Skeletal muscle satellite cell (primary cell): ENCODE measurements around the gene ACSL3.

Experiments used
- H3K27me3 ChIP-seq: 2 replicates; pipeline ENCODE4 v1.7.0; 2013; ENCODE audit warnings: low read length; ENCODE audit not compliant: control insufficient read depth, insufficient read depth
- H3K36me3 ChIP-seq: 2 replicates; pipeline ENCODE4 v1.7.0; 2013; ENCODE audit warnings: mild to moderate bottlenecking, control low read depth, low read length; ENCODE audit not compliant: insufficient read depth
- H3K4me1 ChIP-seq: 2 replicates; pipeline ENCODE4 v1.7.0; 2013; ENCODE audit warnings: low read length; ENCODE audit not compliant: control insufficient read depth, insufficient read depth
- H3K4me2 ChIP-seq: 2 replicates; pipeline ENCODE4 v1.7.0; 2013; ENCODE audit warnings: mild to moderate bottlenecking, low read length
- H3K4me3 ChIP-seq: 2 replicates; pipeline ENCODE4 v1.7.0; 2013; ENCODE audit warnings: low read length
- H3K9ac ChIP-seq: 2 replicates; pipeline ENCODE4 v1.7.0; 2013; ENCODE audit warnings: mild to moderate bottlenecking, low read depth, low read length, moderate library complexity
- H3K9me3 ChIP-seq: replicated peaks from 2 replicates; pipeline ENCODE4 v1.7.0; 2013; ENCODE audit warnings: mild to moderate bottlenecking, control low read depth, low read length

ACSL3 gene

GRCh38 chr2:222887124-222887523 lies 26.3 kb downstream of the ACSL3 start:
- H3K4me2 ChIP-seq: no peak overlapping the region
- H3K4me3 ChIP-seq: no peak overlapping the region
- H3K36me3 ChIP-seq: no peaks in the 10 kb centered on the region
- no peaks in the 10 kb centered on the region for H3K9me3 ChIP-seq
- H3K9ac ChIP-seq: no peak overlapping the region
- no peaks in the 10 kb centered on the region for H3K27me3 ChIP-seq
- H3K4me1 ChIP-seq: peaks cover 40% of the 10 kb centered on the region

- Histone ChIP-seq H3K9me3 (no peaks in the 10 kb centered on the region), H3K9ac (no peak overlapping the region), H3K27me3 (no peaks in the 10 kb centered on the region), H3K4me2 (no peak overlapping the region), H3K4me1 (peaks cover 44% of the 10 kb centered on the region), H3K36me3 (no peaks in the 10 kb centered on the region), H3K4me3 (no peak overlapping the region)
Measured at GRCh38 chr2:222888716-222889115, 27.9 kb downstream of the ACSL3 start.

GRCh38 chr2:222891890-222892289 lies 31.1 kb downstream of the ACSL3 start:
- peaks cover 25% of the 10 kb centered on the region for H3K4me1 ChIP-seq
- no peaks in the 10 kb centered on the region for H3K36me3 ChIP-seq
- H3K4me3 ChIP-seq: peak overlapping the region; percentile 62
- H3K27me3 ChIP-seq: no peaks in the 10 kb centered on the region
- peak overlapping the region; percentile 54 for H3K9ac ChIP-seq
- H3K9me3 ChIP-seq: no peaks in the 10 kb centered on the region
- H3K4me2 ChIP-seq: peak overlapping the region; percentile 76

GRCh38 chr2:222892321-222892720 lies 31.5 kb downstream of the ACSL3 start:
- H3K27me3 ChIP-seq: no peaks in the 10 kb centered on the region
- peak overlapping the region; percentile 62 for H3K4me3 ChIP-seq
- H3K9ac ChIP-seq: peak overlapping the region; percentile 54
- H3K36me3 ChIP-seq: no peaks in the 10 kb centered on the region
- peaks cover 22% of the 10 kb centered on the region for H3K4me1 ChIP-seq
- no peaks in the 10 kb centered on the region for H3K9me3 ChIP-seq
- peak overlapping the region; percentile 76 for H3K4me2 ChIP-seq

DNA sequence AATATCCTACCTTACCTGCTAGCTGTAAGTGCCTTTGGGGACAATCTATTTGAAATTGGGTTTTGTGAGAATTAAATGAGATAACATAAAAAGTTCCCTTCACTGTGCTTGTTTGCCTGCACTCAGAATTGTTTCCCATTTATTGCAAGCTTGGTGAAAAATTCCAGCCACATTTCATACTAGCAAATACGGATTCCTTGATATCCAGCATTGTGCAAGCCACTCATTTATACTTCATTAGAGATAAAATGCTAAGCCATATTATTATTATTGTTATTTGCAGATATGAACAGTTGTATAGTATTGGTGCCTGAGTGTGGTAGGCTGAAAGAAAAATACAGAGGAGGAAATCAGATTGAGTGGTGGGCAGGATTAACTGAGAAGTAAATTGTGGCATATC lies 31.9 kb downstream of the ACSL3 start:
- H3K4me2 ChIP-seq: peak overlapping the region; percentile 76
- no peaks in the 10 kb centered on the region for H3K36me3 ChIP-seq
- no peak overlapping the region for H3K9ac ChIP-seq
- no peaks in the 10 kb centered on the region for H3K27me3 ChIP-seq
- H3K4me3 ChIP-seq: peak overlapping the region; percentile 62
- H3K4me1 ChIP-seq: peaks cover 21% of the 10 kb centered on the region
- H3K9me3 ChIP-seq: no peaks in the 10 kb centered on the region

GRCh38 chr2:222893716-222894115 lies 32.9 kb downstream of the ACSL3 start:
- Histone ChIP-seq H3K4me1 (peaks cover 21% of the 10 kb centered on the region), H3K9me3 (no peaks in the 10 kb centered on the region), H3K9ac (no peak overlapping the region), H3K27me3 (no peaks in the 10 kb centered on the region), H3K36me3 (no peaks in the 10 kb centered on the region), H3K4me3 (no peak overlapping the region), H3K4me2 (no peak overlapping the region)

DNA sequence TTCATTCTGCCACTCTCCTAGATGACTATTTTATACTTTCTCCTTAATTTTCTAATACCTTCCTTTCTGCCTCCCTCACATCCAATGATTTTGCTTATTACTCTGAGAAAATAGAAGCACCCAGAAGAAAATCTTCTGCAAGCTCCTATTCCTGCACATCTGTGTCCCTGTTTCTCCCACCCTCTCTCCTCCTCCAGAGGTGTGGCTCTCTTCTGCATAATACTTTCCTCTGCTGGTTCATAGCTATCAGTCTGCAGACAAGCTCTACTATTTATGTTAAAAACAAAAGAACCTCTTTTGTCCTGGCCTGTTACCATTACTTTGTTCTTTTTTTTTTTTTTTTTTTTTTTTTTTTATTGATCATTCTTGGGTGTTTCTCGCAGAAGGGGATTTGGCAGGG lies 34.3 kb downstream of the ACSL3 start:
- Histone ChIP-seq H3K4me1 (peaks cover 25% of the 10 kb centered on the region), H3K4me2 (no peak overlapping the region)

DNA sequence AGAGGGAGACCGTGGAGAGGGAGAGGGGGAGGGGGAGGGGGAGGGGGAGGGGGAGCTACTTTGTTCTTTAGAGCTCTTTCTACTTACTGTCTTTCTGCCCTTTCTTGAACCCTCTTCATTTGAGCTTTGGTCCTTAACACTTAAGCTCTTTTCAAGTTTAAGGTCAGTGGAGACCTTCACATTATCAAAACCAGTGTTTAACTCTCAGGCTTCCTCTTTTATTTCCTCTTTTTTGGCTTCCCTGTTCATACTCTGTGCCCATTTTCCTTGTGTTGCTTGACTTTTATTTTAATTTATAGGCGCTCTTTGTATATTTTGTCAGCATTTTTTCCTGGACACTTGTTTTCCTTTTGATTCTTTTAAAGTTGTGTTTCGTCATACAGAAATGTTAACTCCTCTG lies 37.1 kb downstream of the ACSL3 start:
- Histone ChIP-seq H3K9ac (no peak overlapping the region), H3K36me3 (peaks cover 8% of the 10 kb centered on the region), H3K4me1 (peaks cover 20% of the 10 kb centered on the region)

More for the DNA sequence above, 34.3 kb downstream of the ACSL3 start:
- Histone ChIP-seq H3K9ac (no peak overlapping the region), H3K4me3 (no peak overlapping the region), H3K27me3 (no peaks in the 10 kb centered on the region), H3K36me3 (no peaks in the 10 kb centered on the region), H3K9me3 (no peaks in the 10 kb centered on the region)

DNA sequence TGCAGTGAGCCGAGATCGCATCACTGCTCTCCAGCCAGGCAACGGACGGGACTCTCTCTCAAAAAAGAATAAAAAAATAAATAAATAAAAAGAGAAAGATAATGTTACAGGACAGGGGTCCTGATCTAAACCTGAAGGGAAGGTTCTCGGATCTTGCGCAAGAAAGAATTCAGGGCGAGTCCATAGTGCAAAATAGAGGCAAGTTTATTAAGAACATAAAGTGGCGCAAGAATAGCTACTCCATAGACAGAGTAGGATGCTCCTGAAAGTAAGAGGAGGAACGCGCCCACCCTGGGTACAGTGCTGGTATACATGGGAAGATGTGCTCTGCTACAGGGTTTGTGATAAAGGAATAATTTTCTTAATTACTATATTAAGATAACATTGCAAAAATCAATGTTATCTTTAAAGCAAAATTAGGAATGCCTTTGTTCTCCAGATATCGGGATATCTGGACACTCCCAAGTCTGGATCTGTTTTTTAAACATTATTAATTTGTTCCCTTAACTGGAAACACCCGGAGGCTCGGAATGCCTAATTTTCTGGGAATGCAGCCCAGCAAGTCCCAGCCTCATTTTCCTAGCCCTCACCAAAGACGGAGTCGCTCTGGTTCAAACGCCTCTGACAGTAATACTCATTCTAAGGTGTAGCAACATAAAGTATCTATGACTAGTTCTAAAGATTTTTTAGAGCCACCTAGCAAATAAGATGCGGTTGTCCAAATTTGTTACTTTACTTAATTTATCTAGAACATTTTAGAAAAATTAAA lies 38.8 kb downstream of the ACSL3 start:
- Histone ChIP-seq H3K4me2 (no peak overlapping the region), H3K36me3 (peaks cover 8% of the 10 kb centered on the region), H3K27me3 (no peaks in the 10 kb centered on the region), H3K4me3 (no peak overlapping the region), H3K9ac (no peak overlapping the region), H3K4me1 (peaks cover 34% of the 10 kb centered on the region), H3K9me3 (no peaks in the 10 kb centered on the region)

More for the DNA sequence above, 37.1 kb downstream of the ACSL3 start:
- no peak overlapping the region for H3K4me2 ChIP-seq
- H3K27me3 ChIP-seq: no peaks in the 10 kb centered on the region
- H3K9me3 ChIP-seq: no peaks in the 10 kb centered on the region
- H3K4me3 ChIP-seq: no peak overlapping the region

- Histone ChIP-seq H3K9ac (no peak overlapping the region), H3K4me2 (peak overlapping the region; percentile 24), H3K9me3 (no peaks in the 10 kb centered on the region), H3K36me3 (peaks cover 8% of the 10 kb centered on the region), H3K27me3 (no peaks in the 10 kb centered on the region), H3K4me1 (peaks cover 40% of the 10 kb centered on the region), H3K4me3 (no peak overlapping the region)
Measured at GRCh38 chr2:222900354-222900753, 39.5 kb downstream of the ACSL3 start.

DNA sequence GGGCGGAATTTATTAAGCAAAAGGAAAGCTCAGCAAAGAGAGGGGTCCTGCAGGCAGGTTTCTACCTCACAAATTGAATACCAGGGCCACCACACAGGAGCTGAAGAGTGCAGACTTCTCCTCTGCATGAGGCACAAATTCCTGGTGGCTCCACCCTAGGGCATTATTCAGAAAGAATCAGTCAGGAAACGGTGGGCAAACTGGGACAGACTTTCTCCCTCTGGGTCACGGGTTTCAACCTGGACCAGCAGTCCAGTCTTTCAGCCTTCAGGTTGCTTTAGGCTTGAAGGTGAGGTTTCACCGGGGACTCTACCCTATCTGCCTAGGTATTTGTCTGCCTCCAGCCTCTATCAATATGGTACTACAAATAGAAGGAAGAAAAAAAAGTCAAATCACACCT lies 41.8 kb downstream of the ACSL3 start:
- H3K9me3 ChIP-seq: no peaks in the 10 kb centered on the region
- H3K36me3 ChIP-seq: peaks cover 15% of the 10 kb centered on the region
- no peak overlapping the region for H3K9ac ChIP-seq
- no peak overlapping the region for H3K4me3 ChIP-seq
- peaks cover 40% of the 10 kb centered on the region for H3K4me1 ChIP-seq
- H3K27me3 ChIP-seq: no peaks in the 10 kb centered on the region
- no peak overlapping the region for H3K4me2 ChIP-seq
